HG03439 (cell line): Measurements from ENCODE around the gene NUFIP1.
"Not testable (repeated sequence)": the region's sequence is repeated elsewhere in the genome, so short reads cannot be mapped to it uniquely, and the experiment has no call there.

Experiments
- ATAC-seq: cut with Tn5 transposase; IDR thresholded peaks from one replicate; pipeline ENCODE4 v1.9.1; 2021; ENCODE audit warnings: mild to moderate bottlenecking, moderate library complexity; ENCODE audit not compliant: unreplicated experiment

The NUFIP1 gene

DNA sequence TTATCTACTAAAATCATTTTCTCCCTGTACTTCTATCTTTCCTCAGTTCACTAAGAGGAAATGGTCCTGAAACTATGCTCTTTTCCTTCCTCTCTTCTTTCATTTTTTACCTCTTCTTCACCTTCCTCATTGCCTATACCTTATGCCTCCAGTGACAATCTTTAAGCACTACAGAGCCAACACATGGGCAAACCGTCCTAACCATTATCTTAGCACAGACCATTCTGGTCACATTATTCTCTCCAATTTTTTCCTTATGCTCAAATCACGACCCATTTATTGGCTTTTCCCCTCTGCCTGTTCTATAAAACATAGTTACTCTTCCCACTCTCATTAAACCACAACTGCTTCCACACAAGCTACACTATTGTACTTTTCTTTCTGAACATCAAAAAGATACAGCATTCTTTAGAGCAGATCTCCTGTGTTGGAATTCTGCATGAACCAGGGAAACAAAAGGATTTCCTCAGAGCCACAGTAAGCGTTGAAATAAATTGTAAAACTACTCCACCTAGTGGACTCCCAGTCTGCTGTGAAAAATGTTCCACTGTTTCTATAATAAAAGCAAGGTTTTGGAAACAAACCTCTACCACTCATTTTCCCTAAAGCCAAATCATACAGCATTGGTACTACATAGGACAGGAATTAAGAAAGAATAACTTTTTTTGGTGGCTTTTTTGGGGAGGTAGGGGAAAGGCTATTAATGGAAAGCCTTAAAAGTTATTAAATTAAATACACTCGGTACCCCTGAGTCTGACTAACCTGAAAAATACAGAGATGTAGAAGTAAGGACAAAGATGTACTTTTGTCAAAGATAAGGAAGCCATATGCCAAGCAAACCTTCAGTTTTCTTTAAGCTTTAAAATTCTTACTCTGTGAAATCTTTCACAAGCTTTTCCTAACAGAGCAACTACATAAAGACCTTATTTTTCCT lies 19.5 kb downstream of the NUFIP1 start:
- no peak for ATAC-seq

DNA sequence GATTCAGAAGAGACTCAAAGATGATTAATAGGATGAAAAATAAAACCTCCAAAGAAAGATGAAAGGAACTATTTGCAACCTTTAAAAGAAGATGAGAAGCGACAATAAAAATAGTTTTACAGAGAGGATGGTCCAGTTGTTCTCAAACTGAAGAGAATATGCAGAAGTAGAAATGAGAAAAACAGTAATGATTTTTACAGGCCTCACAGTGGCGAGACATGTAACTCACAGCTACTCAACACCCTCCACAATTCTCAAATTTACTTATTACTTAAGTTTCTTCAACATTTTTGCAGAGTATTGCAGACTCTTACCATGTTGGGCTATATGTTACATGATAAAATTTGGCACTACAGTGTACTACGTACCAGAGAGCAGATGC lies 20.8 kb downstream of the NUFIP1 start:
- no peak for ATAC-seq

DNA sequence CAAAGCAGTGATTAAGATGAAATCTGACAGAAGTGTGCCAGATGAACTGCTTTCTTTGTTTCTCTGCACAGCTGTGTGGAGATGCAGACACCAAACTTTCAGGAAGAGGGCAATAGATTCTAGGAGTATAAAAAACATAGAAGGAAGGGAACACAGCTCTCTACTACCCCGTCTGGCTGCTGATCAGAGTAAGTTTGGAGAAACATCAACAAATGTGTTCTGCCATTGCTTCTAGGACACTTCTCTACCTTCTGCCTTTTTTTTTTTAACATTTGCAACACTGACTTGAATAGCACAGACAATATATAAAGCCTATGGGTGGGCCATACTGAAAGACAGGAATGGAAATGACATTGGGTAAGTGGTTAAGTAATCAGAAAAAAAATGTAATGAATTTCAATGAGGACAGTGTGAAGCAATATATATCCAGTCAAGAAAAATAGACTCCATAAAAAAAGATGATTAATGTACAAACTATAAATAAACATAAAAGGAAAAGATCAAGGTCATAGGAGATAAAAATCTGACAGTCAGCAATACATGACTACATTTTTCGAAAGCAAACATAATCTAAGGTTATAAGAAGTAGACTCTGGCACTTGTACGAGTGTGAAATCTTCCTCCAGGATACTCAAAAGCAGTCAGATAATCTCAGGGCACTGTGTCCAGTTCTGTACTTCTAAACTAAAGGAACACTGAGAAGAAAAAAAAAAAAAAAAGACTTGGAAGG lies 21.4 kb downstream of the NUFIP1 start:
- ATAC-seq = no peak

DNA sequence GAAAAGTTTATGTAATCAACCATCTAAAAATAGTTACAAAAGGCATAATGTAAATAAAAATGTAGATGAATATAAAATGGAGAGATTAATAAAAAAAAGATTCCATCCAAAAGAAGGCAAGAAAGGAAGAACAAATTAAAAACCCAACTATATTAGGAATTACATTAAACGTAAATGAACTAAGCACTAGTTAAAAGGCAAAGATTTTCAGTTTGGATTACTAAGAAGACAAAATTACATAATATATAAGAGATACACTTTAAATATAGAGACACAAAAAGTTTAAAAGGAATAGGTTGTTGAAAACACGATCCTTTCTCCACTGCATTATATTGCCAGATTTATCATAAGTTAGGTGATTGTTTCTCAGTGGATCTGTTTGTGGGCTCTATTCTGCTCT lies 27.3 kb downstream of the NUFIP1 start:
- no peak for ATAC-seq

DNA sequence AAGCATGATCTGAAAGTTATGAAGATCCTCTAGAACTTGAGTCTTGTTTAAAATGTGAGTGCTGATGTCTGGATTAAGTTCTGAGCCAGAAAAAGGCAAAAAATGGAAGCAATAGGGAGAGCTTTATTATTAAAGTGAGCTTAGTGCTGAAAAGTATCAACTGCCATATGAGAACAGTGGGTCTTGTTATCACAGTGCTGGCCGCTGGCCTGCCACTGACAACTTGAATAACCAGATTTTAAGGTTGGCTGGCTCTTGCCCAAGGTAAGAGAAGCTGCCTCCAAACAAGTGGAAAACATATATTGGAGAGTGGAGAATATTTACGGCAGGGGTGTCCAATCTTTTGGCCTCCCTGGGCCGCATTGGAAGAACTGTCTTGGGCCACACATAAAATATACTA lies 33.9 kb downstream of the NUFIP1 start:
- ATAC-seq = no peak

DNA sequence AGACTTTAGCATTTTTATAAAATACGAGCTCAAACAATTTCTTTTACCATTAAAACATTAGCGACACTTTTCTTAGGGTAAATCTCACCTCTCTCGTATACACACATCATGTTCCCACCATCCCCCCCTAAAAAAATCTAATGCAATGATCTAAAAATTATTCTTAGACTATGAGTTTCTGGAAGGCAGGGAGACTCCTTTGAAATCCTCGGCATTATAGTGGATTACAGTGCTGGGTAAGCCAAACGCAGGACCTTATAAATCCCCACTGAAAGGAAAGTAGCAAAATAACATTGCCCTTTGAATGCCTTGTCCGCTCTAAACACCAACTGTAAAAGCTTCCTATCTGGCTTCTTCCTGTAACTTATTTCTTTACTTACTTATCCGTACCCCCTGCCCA lies 35.0 kb downstream of the NUFIP1 start:
- ATAC-seq = no peak

DNA sequence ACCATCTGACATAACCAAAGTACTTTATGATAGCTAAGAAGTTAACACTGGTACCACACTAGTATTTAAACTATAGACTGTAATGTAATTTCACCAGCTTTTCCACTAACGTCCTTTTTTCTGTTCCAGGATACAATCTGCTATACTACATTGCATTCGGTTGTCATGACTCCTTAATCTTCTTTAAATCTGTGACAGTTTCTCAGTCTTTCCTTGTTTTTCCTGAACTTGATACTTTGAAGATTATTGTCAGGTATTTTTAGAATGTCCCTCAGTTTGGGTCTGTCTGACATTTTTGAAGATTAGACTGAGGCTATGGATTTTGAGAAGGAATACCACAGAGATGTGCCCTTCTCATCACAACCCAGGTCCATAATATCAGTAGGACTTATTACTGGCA lies 36.6 kb downstream of the NUFIP1 start:
- ATAC-seq = no peak

DNA sequence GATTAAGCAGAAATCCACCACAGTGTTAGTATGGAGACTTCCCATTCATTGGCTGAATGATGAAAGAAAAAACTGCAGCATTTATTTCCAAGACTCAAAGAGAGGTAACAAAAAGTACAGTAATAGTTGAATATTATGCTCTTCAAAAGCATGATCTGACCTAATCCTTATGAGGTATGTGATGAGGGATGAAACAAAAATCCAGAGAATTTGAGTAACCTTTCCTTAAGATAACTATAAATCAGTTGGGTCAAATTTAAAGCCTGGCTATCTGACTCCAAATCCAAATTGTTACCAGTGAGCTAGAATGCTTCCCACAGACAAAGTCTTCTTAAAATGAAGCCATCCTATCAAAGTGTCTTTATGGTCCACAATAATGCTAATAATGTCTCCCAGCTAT lies 38.1 kb downstream of the NUFIP1 start:
- ATAC-seq = no peak

DNA sequence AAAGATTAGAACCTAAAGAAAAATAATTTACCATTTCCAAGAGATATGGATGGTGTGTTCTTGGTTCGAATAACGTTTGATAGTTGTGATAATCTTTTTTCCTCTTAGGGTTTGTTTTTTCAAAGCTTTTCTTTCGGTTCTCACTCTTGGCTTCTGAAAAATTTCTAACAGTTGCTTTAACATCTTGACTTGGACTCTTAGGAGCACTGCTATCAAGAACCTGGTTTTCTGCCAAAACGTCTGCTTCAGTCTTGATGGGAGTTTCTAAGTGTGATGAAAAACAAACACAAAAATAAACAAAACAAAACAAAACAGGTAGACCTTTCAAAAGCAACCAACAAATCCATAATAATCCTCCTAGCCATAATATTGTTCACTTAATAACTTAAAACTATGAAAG lies 45.9 kb downstream of the NUFIP1 start:
- not testable (repeated sequence) for ATAC-seq

DNA sequence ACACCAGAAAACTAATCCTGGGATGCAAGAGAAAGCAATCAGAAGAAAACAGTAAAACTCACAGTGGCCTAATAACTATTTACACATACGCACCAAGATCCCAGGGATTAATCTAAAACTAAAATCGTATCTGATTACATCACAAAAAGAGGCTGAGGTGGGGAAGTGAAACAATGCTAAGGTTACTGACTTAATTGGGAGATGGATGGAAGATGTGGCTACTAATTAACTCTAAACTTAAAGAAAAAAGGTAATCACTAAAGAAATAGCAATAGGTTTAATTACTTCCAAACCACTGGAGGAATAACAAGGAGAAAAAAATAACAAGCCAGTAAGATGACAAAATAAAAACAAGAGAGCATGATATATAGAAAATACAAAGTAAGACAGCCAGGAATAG lies 50.4 kb downstream of the NUFIP1 start:
- ATAC-seq = no peak

DNA sequence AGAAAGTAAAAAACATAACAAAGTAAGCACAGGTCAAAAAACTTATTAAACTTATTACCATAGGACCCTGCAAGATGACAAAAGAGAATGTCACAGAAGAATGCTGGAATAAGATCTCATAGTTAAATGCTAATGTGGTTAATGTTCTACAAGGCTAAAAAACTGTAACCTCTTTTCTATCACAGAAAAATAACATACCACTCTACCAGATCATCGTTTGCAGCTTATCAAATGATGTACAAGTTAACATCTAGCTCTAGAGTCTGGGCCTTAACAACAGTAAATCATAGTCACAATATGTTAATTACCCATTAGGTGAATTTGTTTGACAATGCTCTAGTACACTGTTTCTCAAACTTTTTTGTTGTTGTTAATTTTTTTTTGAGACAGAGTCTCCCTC lies 53.0 kb downstream of the NUFIP1 start:
- ATAC-seq = no peak

DNA sequence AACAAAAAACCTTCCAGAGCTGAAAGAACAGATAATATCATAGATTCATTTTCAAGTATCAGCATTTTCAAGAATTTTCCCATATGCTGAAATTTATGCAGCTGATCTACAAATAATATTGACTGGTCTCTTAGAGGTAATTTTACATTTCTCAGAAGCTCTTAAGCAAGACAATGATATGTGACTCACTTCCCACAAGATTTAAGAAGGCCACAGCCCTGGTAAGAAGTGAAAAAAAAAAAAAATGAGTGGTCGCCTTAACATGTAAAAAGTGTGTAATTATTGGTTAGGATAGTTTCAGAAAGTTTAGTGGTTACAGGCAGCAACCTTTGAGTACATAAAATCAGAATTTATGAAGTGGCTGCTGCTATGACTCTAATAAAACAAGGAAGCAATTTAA lies 54.5 kb downstream of the NUFIP1 start:
- ATAC-seq = no peak

DNA sequence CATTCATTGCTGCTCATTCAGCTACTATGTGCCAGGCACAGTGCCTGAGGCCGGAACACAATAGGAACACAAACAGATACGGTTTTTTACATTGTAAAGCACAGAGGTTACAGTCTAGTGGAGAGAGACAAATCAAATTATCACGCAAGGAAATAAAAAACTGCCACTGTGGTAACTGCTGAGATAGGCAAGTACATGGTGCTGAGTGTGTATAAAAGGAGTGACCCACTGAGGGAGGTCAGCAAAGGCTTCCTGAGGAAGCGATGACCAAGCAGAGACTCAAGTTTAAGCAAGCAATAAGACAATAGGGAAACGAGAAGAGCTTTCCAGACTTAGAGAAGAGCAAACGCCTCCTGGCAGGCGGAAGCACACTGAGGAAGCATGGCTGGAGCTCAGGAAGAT lies 56.4 kb downstream of the NUFIP1 start:
- no peak for ATAC-seq

DNA sequence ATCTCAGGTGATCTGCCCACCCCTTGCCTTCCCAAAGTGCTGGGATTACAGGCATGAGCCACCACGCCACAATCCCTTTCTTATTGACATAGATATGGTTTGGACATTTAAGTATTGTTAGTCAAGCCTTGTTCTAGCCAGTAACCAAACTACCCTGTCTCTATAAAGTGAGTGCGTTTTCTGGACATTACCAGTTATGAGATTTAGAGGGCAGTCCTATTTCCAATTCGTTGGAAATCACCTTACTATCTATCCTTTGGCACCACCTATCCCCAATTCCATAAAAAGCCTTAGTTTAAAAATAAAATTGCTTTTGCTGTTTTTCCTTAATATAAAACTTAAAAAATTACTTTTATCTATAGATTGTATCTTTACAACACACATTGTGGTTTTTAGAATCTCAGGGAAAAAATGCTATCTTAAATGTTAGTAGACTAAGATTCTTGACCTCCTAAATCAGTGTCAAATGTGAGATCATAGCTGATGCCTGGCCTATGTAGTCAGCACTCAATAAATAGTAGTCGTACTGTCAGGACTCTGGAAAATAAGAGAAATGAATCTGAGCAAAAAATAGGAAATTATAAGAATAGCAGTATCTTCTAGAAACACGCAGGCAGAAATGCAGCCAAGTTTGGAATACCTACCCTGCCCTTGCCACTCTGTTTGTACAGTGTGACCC lies 57.0 kb downstream of the NUFIP1 start:
- ATAC-seq = no peak

DNA sequence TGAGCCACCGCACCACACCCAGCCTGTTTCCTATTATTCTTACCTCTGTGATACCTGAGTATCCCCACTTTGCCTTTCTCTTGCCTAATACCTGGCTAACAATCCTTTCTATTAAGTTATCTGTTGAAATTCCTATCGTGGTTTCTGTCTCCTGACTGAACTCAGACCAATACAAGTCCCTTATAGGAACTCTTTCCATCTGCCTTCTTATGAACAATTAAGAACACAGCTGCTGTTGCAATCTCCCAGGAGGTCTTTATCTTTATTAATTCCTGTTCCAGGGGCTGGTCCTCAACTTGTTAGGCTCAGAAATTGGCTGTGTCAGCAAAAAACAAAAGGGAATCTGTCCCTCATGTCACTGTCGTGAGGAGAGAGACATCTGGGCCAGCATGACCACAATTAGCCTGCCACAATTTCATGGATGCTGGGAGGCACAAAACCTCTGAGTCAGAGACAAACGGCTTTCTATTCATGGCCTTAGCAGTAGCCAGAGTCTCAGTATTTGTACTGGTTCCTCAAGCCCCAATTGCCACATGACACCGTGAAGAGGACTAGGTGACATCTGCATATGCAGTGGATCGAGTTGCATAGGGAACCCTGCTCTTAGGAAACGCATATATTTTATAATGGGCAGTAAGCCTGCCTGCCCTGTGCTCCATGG lies 58.2 kb downstream of the NUFIP1 start:
- ATAC-seq = no peak

DNA sequence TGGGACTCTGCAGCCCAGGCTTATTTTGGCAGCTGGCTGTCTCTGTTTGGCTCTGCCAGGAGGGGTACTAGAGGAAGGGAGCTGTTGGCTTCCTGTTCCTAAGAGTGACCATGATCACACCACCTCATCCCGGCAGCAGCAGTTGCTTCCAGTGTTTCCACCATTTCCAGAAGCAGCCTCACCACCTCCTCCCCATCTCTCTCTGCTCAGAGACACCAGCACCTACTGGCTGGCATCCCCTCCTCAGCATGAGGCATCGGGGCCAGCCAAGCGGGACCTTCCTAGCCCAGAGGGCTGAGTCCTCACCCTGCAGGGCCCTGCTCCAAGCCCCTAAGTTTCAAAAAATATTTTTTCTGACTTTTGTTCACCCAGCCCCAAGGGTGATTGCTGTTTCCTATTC lies 59.0 kb downstream of the NUFIP1 start:
- ATAC-seq = no peak

DNA sequence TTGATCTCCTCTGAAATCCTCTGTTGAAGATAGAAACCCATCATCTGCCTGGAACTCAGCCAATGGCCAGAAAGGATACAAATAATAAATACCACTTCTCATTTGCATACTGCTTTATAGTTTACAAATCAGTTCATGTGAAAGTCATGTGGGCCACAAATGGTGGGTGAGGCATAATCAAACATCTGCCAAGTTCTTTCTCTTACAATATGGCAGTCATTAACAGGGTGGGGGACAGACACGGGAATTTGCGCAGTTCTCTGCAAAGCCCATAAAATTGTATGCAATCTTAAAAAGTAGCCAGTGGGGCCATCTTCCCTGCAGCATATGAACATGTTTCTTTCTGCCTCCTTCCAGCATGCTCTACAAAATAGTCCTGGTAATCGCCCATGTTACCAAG lies 59.6 kb downstream of the NUFIP1 start:
- ATAC-seq = no peak

DNA sequence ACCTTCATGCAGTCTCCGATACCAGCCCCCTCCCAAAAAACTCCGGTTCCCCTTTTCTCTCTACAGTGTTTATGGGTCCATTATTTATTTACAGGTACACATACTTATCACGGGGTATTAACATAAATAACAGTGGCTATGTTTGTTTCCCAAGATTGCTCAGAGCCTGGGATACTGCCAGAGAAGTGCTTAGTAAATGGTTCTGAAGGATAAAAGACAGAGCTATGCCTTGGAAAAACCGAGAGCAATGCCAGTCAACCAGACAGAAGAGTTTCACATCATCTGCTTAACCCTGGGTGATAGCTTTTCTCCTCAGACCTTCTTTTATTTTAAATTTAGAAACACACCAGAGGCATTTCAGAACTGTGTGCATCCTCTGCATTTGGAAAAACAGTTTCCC lies 61.3 kb downstream of the NUFIP1 start:
- ATAC-seq = no peak

DNA sequence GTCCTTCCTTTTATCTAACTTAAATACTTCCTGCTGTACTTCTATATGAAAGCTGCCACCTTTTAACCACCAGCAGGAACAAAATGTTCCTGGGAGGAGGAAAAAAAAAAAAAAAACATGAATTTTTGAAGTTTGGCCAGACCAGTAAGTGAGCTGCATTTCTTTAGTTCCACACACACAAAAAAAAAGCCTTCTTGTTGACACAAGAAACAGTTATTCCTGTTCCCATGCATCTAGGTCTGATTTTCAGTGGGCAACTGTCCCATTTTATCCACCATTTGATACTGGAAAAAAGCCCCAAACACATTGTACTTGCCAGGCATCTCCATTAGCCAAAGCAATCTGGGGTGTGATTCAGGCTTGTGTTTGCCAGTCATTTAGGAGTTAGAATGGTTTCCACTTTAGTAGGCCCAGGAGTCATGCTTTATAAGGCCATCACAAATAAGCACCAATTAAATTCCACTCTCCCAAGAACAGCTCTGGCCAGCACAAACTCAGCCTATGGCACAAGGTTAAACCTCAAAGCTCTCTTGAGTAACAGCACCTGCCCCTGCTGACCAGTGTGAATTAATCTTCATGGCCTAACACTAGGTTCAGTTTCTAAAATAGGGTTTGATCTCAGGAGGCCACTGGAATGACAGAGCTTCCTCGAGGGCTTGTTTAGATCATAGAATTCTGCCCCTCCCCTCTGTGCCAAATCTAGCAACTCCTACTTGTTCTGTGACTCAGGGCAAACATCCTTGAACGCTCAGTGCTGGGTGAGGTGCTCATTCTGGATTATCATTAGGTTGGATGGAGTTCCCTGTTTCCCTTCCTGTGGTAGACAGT lies 67.1 kb downstream of the NUFIP1 start:
- no peak for ATAC-seq

DNA sequence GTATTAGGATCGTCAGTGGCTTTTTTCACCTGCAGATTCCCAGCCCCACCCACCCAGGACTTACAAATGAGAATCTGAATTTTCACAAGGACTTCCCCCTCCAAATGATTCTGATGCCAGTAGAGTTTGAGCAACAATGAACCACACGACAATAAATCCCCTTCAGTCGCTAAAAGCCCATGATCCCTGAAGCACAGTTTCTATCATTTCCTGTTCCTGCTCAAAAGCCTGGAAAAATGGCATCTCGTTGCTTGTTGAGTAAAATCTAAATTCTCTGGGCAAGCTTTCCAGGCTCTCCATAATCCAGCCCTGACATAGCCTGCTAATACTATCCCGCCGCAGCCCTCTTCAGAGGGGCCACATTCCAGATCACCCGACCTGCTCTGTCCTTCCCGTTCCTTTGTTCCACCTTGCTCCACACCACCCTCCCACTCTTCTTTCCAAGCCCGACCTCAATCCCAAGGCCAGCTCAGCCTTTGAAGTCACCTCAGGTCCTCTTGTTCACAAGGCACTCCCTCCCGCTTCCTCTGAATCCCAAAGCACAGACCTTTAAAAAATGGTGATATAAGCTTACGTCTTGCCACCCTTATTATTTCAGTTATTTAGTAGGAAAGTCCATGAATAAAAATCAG lies 67.9 kb downstream of the NUFIP1 start:
- no peak for ATAC-seq
